GM23248 (cell line): ENCODE measurements around the gene GRAP.

Experiments
- EZH2 ChIP-seq: fragments of 200-600 bp; sonication (generic); IDR thresholded peaks from 2 replicates; pipeline ENCODE4 v1.6.1; 2018; ENCODE audit warnings: antibody characterized with exemption, mild to moderate bottlenecking; ENCODE audit not compliant: insufficient read depth, poor library complexity, severe bottlenecking
- EZH2phosphoT487 ChIP-seq: fragments of 200-600 bp; sonication (generic); IDR thresholded peaks from 2 replicates; pipeline ENCODE4 v1.6.1; 2018; ENCODE audit warnings: antibody characterized with exemption, moderate library complexity, mild to moderate bottlenecking, low read depth; ENCODE audit not compliant: insufficient read depth

GRCh38 chr17:19017804-19018599 lies 28.8 kb downstream of the GRAP start:
- TF ChIP-seq EZH2 (no peak), EZH2phosphoT487 (no peak)
